Mesenchymal stem cell (in vitro differentiated cells and primary cell): Measurements from ENCODE around the gene RMP24.
A peak's percentile ranks its signal among the peaks of the same experiment; 100 is the strongest.

Experiments used
- DNase-seq: peaks from one replicate; pipeline ENCODE4 v3.0.0-alpha.2; 2013
- H2AFZ ChIP-seq: one replicate; pipeline ENCODE4 v1.6.1; 2013; ENCODE audit warnings: low read depth, mild to moderate bottlenecking, control low read depth, inconsistent platforms, low read length, moderate library complexity
- H2AK5ac ChIP-seq: 2 replicates; pipeline ENCODE4 v1.6.1; 2013; ENCODE audit warnings: low read length, moderate library complexity, mild to moderate bottlenecking, inconsistent platforms; ENCODE audit not compliant: severe bottlenecking
- H2BK120ac ChIP-seq: one replicate; pipeline ENCODE4 v1.6.1; 2013; ENCODE audit warnings: low read depth, mild to moderate bottlenecking, inconsistent platforms, low read length, moderate library complexity
- H2BK12ac ChIP-seq, 2 experiments: one replicate each; pipeline ENCODE4 v1.6.1; 2013; ENCODE audit warnings: inconsistent platforms in 2 of 2, low read length in 2 of 2, mild to moderate bottlenecking in 2 of 2, moderate library complexity in 2 of 2, control low read depth in 1 of 2
- H2BK15ac ChIP-seq: one replicate; pipeline ENCODE4 v1.6.1; 2013; ENCODE audit warnings: mild to moderate bottlenecking, low read depth, inconsistent platforms; ENCODE audit not compliant: poor library complexity, severe bottlenecking
- H2BK5ac ChIP-seq: 2 replicates; pipeline ENCODE4 v1.6.1; 2013; ENCODE audit warnings: low read depth, mild to moderate bottlenecking, low read length, control low read depth, inconsistent platforms; ENCODE audit not compliant: poor library complexity, severe bottlenecking
- H3K14ac ChIP-seq, 2 experiments: one replicate each; pipeline ENCODE4 v1.6.1; 2013; ENCODE audit warnings: inconsistent platforms in 2 of 2, low read length in 2 of 2, control low read depth in 1 of 2, mild to moderate bottlenecking in 1 of 2, moderate library complexity in 1 of 2
- H3K18ac ChIP-seq, 2 experiments: one replicate each; pipeline ENCODE4 v1.6.1; 2013; ENCODE audit warnings: inconsistent platforms in 2 of 2, low read length in 2 of 2, control low read depth in 1 of 2, low read depth in 1 of 2, mild to moderate bottlenecking in 1 of 2
- H3K23ac ChIP-seq, 2 experiments: one replicate each; pipeline ENCODE4 v1.6.1; 2013; ENCODE audit warnings: inconsistent platforms in 2 of 2, low read length in 2 of 2, mild to moderate bottlenecking in 2 of 2, moderate library complexity in 2 of 2, control low read depth in 1 of 2
- H3K27ac ChIP-seq: 2 replicates; pipeline ENCODE4 v1.5.1; 2013; ENCODE audit warnings: mild to moderate bottlenecking, moderate library complexity, low read length, control low read depth, inconsistent platforms; ENCODE audit not compliant: poor library complexity, severe bottlenecking
- H3K27me3 ChIP-seq, 2 experiments: 2 replicates each; pipeline versions ENCODE4 v1.6.1 to v1.7.0; 2013; ENCODE audit warnings: low read length in 2 of 2, mild to moderate bottlenecking in 2 of 2, moderate library complexity in 2 of 2, control low read depth in 1 of 2, inconsistent platforms in 1 of 2; ENCODE audit not compliant: control insufficient read depth in 1 of 2, insufficient read depth in 1 of 2
- H3K36me3 ChIP-seq, 2 experiments: 2 replicates each; pipeline versions ENCODE4 v1.6.1 to v1.7.0; 2013; ENCODE audit warnings: low read length in 2 of 2, control low read depth in 1 of 2, inconsistent platforms in 1 of 2, low read depth in 1 of 2, mild to moderate bottlenecking in 1 of 2; ENCODE audit not compliant: insufficient read depth in 2 of 2, control insufficient read depth in 1 of 2
- H3K4ac ChIP-seq, 2 experiments: one replicate each; pipeline ENCODE4 v1.6.1; 2013; ENCODE audit warnings: inconsistent platforms in 2 of 2, low read length in 2 of 2, mild to moderate bottlenecking in 2 of 2, moderate library complexity in 2 of 2, control low read depth in 1 of 2, low read depth in 1 of 2
- H3K4me1 ChIP-seq: 2 replicates; pipeline ENCODE4 v1.6.1; 2013; ENCODE audit warnings: low read depth, low read length, control low read depth; ENCODE audit not compliant: control insufficient read depth, insufficient read depth
- H3K4me2 ChIP-seq: 2 replicates; pipeline ENCODE4 v1.6.1; 2013; ENCODE audit warnings: low read length, mild to moderate bottlenecking, inconsistent platforms; ENCODE audit not compliant: poor library complexity, severe bottlenecking
- H3K4me3 ChIP-seq, 2 experiments: 2 replicates each; pipeline versions ENCODE4 v1.5.1 to v1.7.0; 2013; ENCODE audit warnings: low read length in 2 of 2, mild to moderate bottlenecking in 2 of 2, control low read depth in 1 of 2, low read depth in 1 of 2; ENCODE audit not compliant: insufficient read depth in 1 of 2
- H3K79me1 ChIP-seq: replicated peaks from 2 replicates; pipeline ENCODE4 v1.6.1; 2013; ENCODE audit warnings: mild to moderate bottlenecking, control low read depth, low read length, inconsistent platforms; ENCODE audit not compliant: poor library complexity, severe bottlenecking
- H3K9ac ChIP-seq: 2 replicates; pipeline ENCODE4 v1.7.0; 2013; ENCODE audit warnings: mild to moderate bottlenecking, low read length, moderate library complexity
- H3K9me3 ChIP-seq: 2 replicates; pipeline ENCODE4 v1.7.0; 2013; ENCODE audit warnings: mild to moderate bottlenecking, low read length; ENCODE audit not compliant: control insufficient read depth
- H4K8ac ChIP-seq: one replicate; pipeline ENCODE4 v1.6.1; 2013; ENCODE audit warnings: inconsistent platforms, mild to moderate bottlenecking, low read length, moderate library complexity
- H4K91ac ChIP-seq: one replicate; pipeline ENCODE4 v1.6.1; 2013; ENCODE audit warnings: mild to moderate bottlenecking, low read length, inconsistent platforms
- WGBS: methylation state at CpG from one replicate; pipeline ENCODE4 v1.1.7; 2013; ENCODE audit warnings: mixed read lengths; 5-methylcytosine and 5-hydroxymethylcytosine counted together

Gene RMP24

GRCh38 chr18:35969676-35970075, 2.8 kb upstream of the RMP24 start:
- Histone ChIP-seq H3K18ac (no peak overlapping the region), H3K9ac (peak overlapping the region; percentile 32), H3K27me3 (no peaks in the 10 kb centered on the region), H3K23ac (no peak overlapping the region), H2AFZ (no peak overlapping the region), H2BK15ac (no peak overlapping the region), H2BK12ac (no peak overlapping the region), H3K4ac (no peak overlapping the region), H3K9me3 (no peaks in the 10 kb centered on the region), H4K8ac (no peak overlapping the region), H3K79me1 (peaks cover 9% of the 10 kb centered on the region), H3K14ac (no peak overlapping the region), H2BK5ac (no peak overlapping the region), H3K36me3 (peaks cover 0 to 10% of the 10 kb centered on the region in 2 experiments), H3K4me1 (peaks cover 7% of the 10 kb centered on the region), H2AK5ac (no peak overlapping the region), H3K27ac (no peak overlapping the region), H3K4me3 (no peak overlapping the region), H4K91ac (no peak overlapping the region), H3K4me2 (no peak overlapping the region), H2BK120ac (no peak overlapping the region)
- no peak for DNase-seq

GRCh38 chr18:35971661-35972196, 750 bp upstream of the RMP24 start:
- 60% methylated on average over 12 of the region's 15 CpGs for WGBS
- Histone ChIP-seq H2AFZ (peak overlapping the region; percentile 7), H3K14ac (no peak overlapping the region)

GRCh38 chr18:35973650-35974049, 1.2 kb downstream of the RMP24 start:
- Histone ChIP-seq H3K9me3 (no peaks in the 10 kb centered on the region), H4K8ac (no peak overlapping the region), H3K9ac (peak overlapping the region; percentile 93), H3K27ac (no peak overlapping the region), H3K23ac (no peak overlapping the region), H2BK15ac (no peak overlapping the region), H3K14ac (no peak overlapping the region), H2AFZ (no peak overlapping the region), H2BK120ac (no peak overlapping the region), H3K4ac (no peak overlapping the region), H3K79me1 (peaks cover 15% of the 10 kb centered on the region), H3K4me3 (peak overlapping the region in 1 of 2 experiments; percentile 86), H3K36me3 (peaks cover 11 to 46% of the 10 kb centered on the region in 2 experiments), H2BK5ac (no peak overlapping the region), H3K4me1 (peaks cover 5% of the 10 kb centered on the region), H2BK12ac (no peak overlapping the region), H3K27me3 (no peaks in the 10 kb centered on the region), H3K18ac (no peak overlapping the region), H2AK5ac (no peak overlapping the region), H3K4me2 (peak overlapping the region; percentile 92), H4K91ac (no peak overlapping the region)
- peak; percentile 5 for DNase-seq
- 81% methylated on average over 6 of the region's 12 CpGs for WGBS

More at GRCh38 chr18:35971661-35972196, 750 bp upstream of the RMP24 start:
- Histone ChIP-seq H2AK5ac (no peak overlapping the region), H3K9ac (peak overlapping the region; percentile 93), H4K91ac (no peak overlapping the region), H3K79me1 (peaks cover 12% of the 10 kb centered on the region), H2BK120ac (no peak overlapping the region), H3K23ac (no peak overlapping the region), H3K4ac (no peak overlapping the region), H3K4me2 (peak overlapping the region; percentile 49), H3K27ac (no peak overlapping the region), H2BK12ac (no peak overlapping the region), H3K4me1 (peaks cover 7% of the 10 kb centered on the region), H3K36me3 (peaks cover 0 to 29% of the 10 kb centered on the region in 2 experiments), H3K18ac (peak overlapping the region in 1 of 2 experiments; percentile 91), H4K8ac (peak overlapping the region; percentile 1), H3K4me3 (peak overlapping the region; percentile 72 to 86), H2BK15ac (no peak overlapping the region), H3K9me3 (no peaks in the 10 kb centered on the region), H2BK5ac (no peak overlapping the region), H3K27me3 (no peaks in the 10 kb centered on the region)
- no peak for DNase-seq

GRCh38 chr18:35974181-35974580, 1.7 kb downstream of the RMP24 start:
- H2AK5ac ChIP-seq = no peak overlapping the region
- H3K4me1 ChIP-seq = peaks cover 5% of the 10 kb centered on the region
- H3K4ac ChIP-seq = no peak overlapping the region
- H3K27me3 ChIP-seq = no peaks in the 10 kb centered on the region
- DNase-seq = no peak
- H2BK12ac ChIP-seq = no peak overlapping the region
- H4K91ac ChIP-seq = no peak overlapping the region
- peaks cover 11 to 52% of the 10 kb centered on the region in 2 experiments for H3K36me3 ChIP-seq
- no peak overlapping the region for H2BK120ac ChIP-seq
- peak overlapping the region in 1 of 2 experiments; percentile 86 for H3K4me3 ChIP-seq
- H2BK5ac ChIP-seq = no peak overlapping the region
- H3K18ac ChIP-seq = no peak overlapping the region
- no peak overlapping the region for H2BK15ac ChIP-seq
- WGBS = 92% methylated on average over 3 of the region's 3 CpGs
- no peak overlapping the region for H3K4me2 ChIP-seq
- H3K9me3 ChIP-seq = no peaks in the 10 kb centered on the region
- H3K79me1 ChIP-seq = peaks cover 15% of the 10 kb centered on the region
- H3K9ac ChIP-seq = peak overlapping the region; percentile 13
- no peak overlapping the region for H3K27ac ChIP-seq
- H3K14ac ChIP-seq = no peak overlapping the region
- H4K8ac ChIP-seq = no peak overlapping the region
- H2AFZ ChIP-seq = no peak overlapping the region
- no peak overlapping the region for H3K23ac ChIP-seq
